HCT116 (cell line): ENCODE data around the gene ARHGAP18. TPM values are rescaled to one million over a fixed set of nuclear protein-coding genes. Genes with fewer than 3 reads are reported as not detected.

Experiments
- ATAC-seq: fragments of 200-7000 bp; cut with Tn5 transposase; 2 replicates; pipeline ENCODE4 v1.9.1; 2020; ENCODE audit warnings: mild to moderate bottlenecking, moderate library complexity
- BruUV-seq: library from RNA; stranded (reverse); fragments of 400-500 nt; replicated peaks from 2 replicates; lab custom pipeline; 2021; lab: Mats Ljungman, UMichigan
- CTCF ChIA-PET: fragments of 300-600 bp; sonication (Branson Sonifier 250); formaldehyde crosslinking; loops from one replicate; lab custom pipeline; 2021; ENCODE audit warnings: antibody characterized with exemption; lab: Charles Lee
- POLR2A ChIA-PET: fragments of 300-600, 350-600 bp; sonication (Branson Sonifier 250); formaldehyde crosslinking; loops from one replicate; lab custom pipeline; 2021; ENCODE audit warnings: antibody characterized with exemption; lab: Charles Lee
- RAD21 ChIA-PET, 2 experiments: fragments of 300-600 bp; sonication (Branson Sonifier 250); formaldehyde crosslinking; loops; one replicate each; lab custom pipeline; 2023; ENCODE audit warnings: low total read pairs in 2 of 2; ENCODE audit not compliant: uncharacterized antibody in 2 of 2, unreplicated experiment in 2 of 2, low non-redundant PET in 1 of 2; lab: Charles Lee
- DNase-seq: peaks from one replicate; pipeline ENCODE4 v3.0.0-alpha.2; 2010; ENCODE audit warnings: low read depth, low spot score
- H2AFZ ChIP-seq: fragments of 200-600 bp; shearing (Covaris generic), sonication (generic); 2 replicates; pipeline ENCODE4 v1.6.1; 2017; ENCODE audit warnings: low read depth, mixed run types, mixed read lengths, antibody characterized with exemption, low read length; ENCODE audit not compliant: poor library complexity, severe bottlenecking
- H3K27ac ChIP-seq: 2 replicates; pipeline ENCODE4 v1.5.1; 2012; ENCODE audit warnings: low read depth, low read length
- H3K27me3 ChIP-seq: fragments of 200-600 bp; sonication (generic); 2 replicates; pipeline ENCODE4 v1.6.1; 2016; ENCODE audit warnings: mixed run types, low read length, mixed read lengths; ENCODE audit not compliant: insufficient read depth
- H3K36me3 ChIP-seq, 2 experiments: fragments of 200-500 bp in 1 of 2; fragments of 200-600 bp in 1 of 2; sonication (Bioruptor generic) in 1 of 2; sonication (generic) in 1 of 2; 2 replicates each; pipeline versions ENCODE4 v1.5.1 to v1.6.1; 2014 to 2016; ENCODE audit warnings: low read length in 2 of 2, inconsistent platforms in 1 of 2, mixed read lengths in 1 of 2, mixed run types in 1 of 2; ENCODE audit not compliant: insufficient read depth in 2 of 2, control insufficient read depth in 1 of 2
- H3K4me1 ChIP-seq, 2 experiments: fragments of 200-600 bp in 1 of 2; sonication (generic) in 1 of 2; 2 replicates each; pipeline versions ENCODE4 v1.5.1 to v1.6.1; 2012 to 2017; ENCODE audit warnings: low read length in 2 of 2, inconsistent platforms in 1 of 2, mild to moderate bottlenecking in 1 of 2, mixed read lengths in 1 of 2, mixed run types in 1 of 2, moderate library complexity in 1 of 2; ENCODE audit not compliant: insufficient read depth in 2 of 2, control insufficient read depth in 1 of 2
- H3K4me2 ChIP-seq: fragments of 200-600 bp; sonication (generic); 2 replicates; pipeline ENCODE4 v1.6.1; 2017; ENCODE audit warnings: mixed run types, low read length, mixed read lengths
- H3K4me3 ChIP-seq, 2 experiments: fragments of 200-600 bp in 1 of 2; sonication (generic) in 1 of 2; replicated peaks in 1 of 2; 2 replicates each; pipeline ENCODE4 v1.5.1; 2011 to 2016; ENCODE audit warnings: low read length in 2 of 2, control low read depth in 1 of 2, low read depth in 1 of 2, mild to moderate bottlenecking in 1 of 2, mixed read lengths in 1 of 2, mixed run types in 1 of 2
- H3K79me2 ChIP-seq: fragments of 200-600 bp; sonication (generic); 2 replicates; pipeline ENCODE4 v1.6.1; 2017; ENCODE audit warnings: mild to moderate bottlenecking, mixed run types, low read length, moderate library complexity, mixed read lengths; ENCODE audit not compliant: insufficient read depth
- H3K9ac ChIP-seq: fragments of 200-600 bp; sonication (generic); 2 replicates; pipeline ENCODE4 v1.6.1; 2016; ENCODE audit warnings: low read length, mixed read lengths
- H3K9me2 ChIP-seq: fragments of 200-600 bp; sonication (generic), shearing (Covaris generic); 2 replicates; pipeline ENCODE4 v1.6.1; 2017; ENCODE audit warnings: mixed run types, mild to moderate bottlenecking, moderate library complexity; ENCODE audit not compliant: insufficient read depth
- H3K9me3 ChIP-seq, 2 experiments: fragments of 200-500 bp in 1 of 2; fragments of 200-600 bp in 1 of 2; sonication (Bioruptor generic) in 1 of 2; sonication (generic) in 1 of 2; 2 replicates each; pipeline ENCODE4 v1.6.1; 2014 to 2017; ENCODE audit warnings: low read length in 2 of 2, mixed read lengths in 2 of 2, inconsistent platforms in 1 of 2, low read depth in 1 of 2, mild to moderate bottlenecking in 1 of 2, mixed run types in 1 of 2, moderate library complexity in 1 of 2; ENCODE audit not compliant: control insufficient read depth in 1 of 2, insufficient read depth in 1 of 2
- H4K20me1 ChIP-seq: fragments of 200-600 bp; sonication (generic), shearing (Covaris generic); 2 replicates; pipeline ENCODE4 v1.6.1; 2017; ENCODE audit warnings: mixed run types, mild to moderate bottlenecking, moderate library complexity; ENCODE audit not compliant: insufficient read depth
- ELF1 ChIP-seq: IDR thresholded peaks from 2 replicates; pipeline ENCODE4 v1.6.1; 2012; ENCODE audit warnings: low read depth, borderline replicate concordance
- TCF7L2 ChIP-seq: IDR thresholded peaks from 2 replicates; pipeline ENCODE4 v1.7.0; 2011; ENCODE audit warnings: borderline replicate concordance, inconsistent platforms; ENCODE audit not compliant: insufficient read depth, insufficient read length; ENCODE audit errors: extremely low read depth
- ZBTB33 ChIP-seq: IDR thresholded peaks from 2 replicates; pipeline ENCODE4 v1.6.1; 2011; ENCODE audit warnings: mild to moderate bottlenecking, low read length, moderate library complexity; ENCODE audit not compliant: insufficient replicate concordance; ENCODE audit errors: extremely low read depth
- intact Hi-C: fragments of 100-400 bp; cut with micrococcal nuclease; formaldehyde crosslinking; loops from 2 replicates; pipeline ENCODE4 v1.10.0; 2022
- total RNA-seq: library from RNA; stranded (reverse); gene quantifications from one replicate; pipeline ENCODE4 v1.2.1, GENCODE V29; 2021; ENCODE audit not compliant: unreplicated experiment

The ARHGAP18 gene
- total RNA-seq, 1 experiment from 2014 or later = 70.3 TPM

GRCh38 chr6:129732034-129732433 lies 22.1 kb upstream of the ARHGAP18 start:
- Histone ChIP-seq H4K20me1 (no peaks in the 10 kb centered on the region), H3K79me2 (no peaks in the 10 kb centered on the region), H3K9me3 (no peaks in the 10 kb centered on the region), H2AFZ (peak overlapping the region; percentile 84), H3K36me3 (no peaks in the 10 kb centered on the region), H3K4me2 (peak overlapping the region; percentile 43), H3K4me1 (peaks cover 34 to 43% of the 10 kb centered on the region in 2 experiments), H3K27ac (peak overlapping the region; percentile 52), H3K9me2 (no peaks in the 10 kb centered on the region), H3K27me3 (no peaks in the 10 kb centered on the region), H3K9ac (no peak overlapping the region), H3K4me3 (no peak overlapping the region)
- ChIA-PET RAD21 (no interaction called here), CTCF (interaction anchor here (1.3 to 3.2 kb wide), 4 partner anchors 16 to 289 kb away, joined by 3 to 31 read pairs (median 5); no protein-coding TSS in a partner anchor), POLR2A (interaction anchor here (2.3 kb wide), 1 partner anchor 17 kb away, joined by 7 read pairs; no protein-coding TSS in a partner anchor)
- ATAC-seq = 0 out of 2 replicates have a peak, but pooled peaks have one; percentile 16
- intact Hi-C loops = loop anchor here (1.0 to 5.0 kb wide), 2 partner anchors 17 to 290 kb away; no protein-coding TSS in a partner anchor
- TF ChIP-seq ZBTB33 = no peak
- no TSS peak for BruUV-seq
- no peak for DNase-seq

- intact Hi-C loops = loop anchor here (5.0 kb wide), 1 partner anchor 291 kb away; no protein-coding TSS in a partner anchor
- CTCF ChIA-PET = interaction anchor here (0.9 to 3.3 kb wide), 11 partner anchors 8 to 290 kb away, joined by 3 to 42 read pairs (median 6); partner anchors contain the start of gene ARHGAP18
- BruUV-seq = no TSS peak
- Histone ChIP-seq H2AFZ (peak overlapping the region; percentile 84), H3K27ac (peak overlapping the region; percentile 52), H3K79me2 (no peaks in the 10 kb centered on the region), H3K4me3 (no peak overlapping the region), H3K36me3 (no peaks in the 10 kb centered on the region), H4K20me1 (no peaks in the 10 kb centered on the region), H3K9ac (no peak overlapping the region), H3K4me1 (peaks cover 28 to 38% of the 10 kb centered on the region in 2 experiments), H3K27me3 (no peaks in the 10 kb centered on the region), H3K4me2 (no peak overlapping the region), H3K9me2 (no peaks in the 10 kb centered on the region), H3K9me3 (no peaks in the 10 kb centered on the region)
- RAD21 ChIA-PET = interaction anchor here (1.0 to 1.8 kb wide), 2 partner anchors 133 to 228 kb away, joined by 3 to 11 read pairs (median 7); no protein-coding TSS in a partner anchor
- POLR2A ChIA-PET = interaction anchor here (1.8 to 3.0 kb wide), 3 partner anchors 18 to 59 kb away, joined by 7 to 12 read pairs (median 7); partner anchors contain the start of gene ARHGAP18
- ATAC-seq (no peak), DNase-seq (no peak)
- no peak for TF ChIP-seq TCF7L2
- no peak for TF ChIP-seq ZBTB33
- TF ChIP-seq ELF1 = no peak
Observed at GRCh38 chr6:129731428-129731827, 21.5 kb upstream of the ARHGAP18 start.
